Renal cortex interstitium (tissue), 11 donors: ENCODE data around the gene SH2D6. TPM values are rescaled to one million over a fixed set of nuclear protein-coding genes. Genes with fewer than 3 reads are reported as not detected.

Experiments used
- DNase-seq, 11 donors: peaks; one replicate each; pipeline ENCODE4 v3.0.0-alpha.2; 2013; ENCODE audit warnings: low read depth in 9 of 11, low spot score in 4 of 11; ENCODE audit errors: extremely low read depth in 1 of 11
- polyA plus RNA-seq, 3 donors: library from polyadenylated mRNA; unstranded; fragments of 120-200 nt; gene quantifications; one replicate each; pipeline ENCODE4 v1.2.1, GENCODE V29; 2013; ENCODE audit not compliant: insufficient read length in 3 of 3

SH2D6 gene
- polyA plus RNA-seq, 3 donors: 0.29 to 1.2 (median 1.1) TPM

DNA sequence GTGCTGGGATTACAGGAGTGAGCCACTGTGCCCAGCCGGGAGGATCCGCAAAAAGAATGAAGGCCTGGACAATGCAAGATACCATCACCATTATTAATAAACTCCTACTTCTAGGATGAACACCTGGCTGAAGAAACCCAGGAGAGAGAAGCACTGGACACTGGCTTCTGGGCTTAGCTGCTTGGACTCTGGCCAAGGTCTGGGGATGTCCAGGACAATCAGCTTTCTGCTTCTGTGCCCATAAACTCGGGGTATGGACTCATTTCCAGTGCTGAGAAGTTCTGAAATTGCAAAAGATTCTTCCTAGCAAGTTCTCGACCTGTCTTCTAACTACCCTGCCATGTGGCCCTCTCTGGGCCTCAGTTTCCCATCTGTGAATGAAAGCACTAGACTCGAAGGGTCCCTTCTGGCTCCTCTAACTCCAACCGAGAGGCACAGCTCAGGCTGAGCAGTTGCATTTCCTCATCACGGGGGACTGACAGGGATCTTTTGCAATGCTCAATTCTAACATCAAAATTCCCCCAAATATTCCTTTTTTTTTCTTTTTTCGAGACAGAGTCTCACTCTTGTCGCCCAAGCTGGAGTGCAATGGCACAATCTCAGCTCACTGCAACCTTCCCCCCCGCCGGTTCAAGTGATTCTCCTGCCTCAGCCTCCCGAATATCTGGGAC is 2.4 kb upstream of the SH2D6 start:
- no peak for DNase-seq

DNA sequence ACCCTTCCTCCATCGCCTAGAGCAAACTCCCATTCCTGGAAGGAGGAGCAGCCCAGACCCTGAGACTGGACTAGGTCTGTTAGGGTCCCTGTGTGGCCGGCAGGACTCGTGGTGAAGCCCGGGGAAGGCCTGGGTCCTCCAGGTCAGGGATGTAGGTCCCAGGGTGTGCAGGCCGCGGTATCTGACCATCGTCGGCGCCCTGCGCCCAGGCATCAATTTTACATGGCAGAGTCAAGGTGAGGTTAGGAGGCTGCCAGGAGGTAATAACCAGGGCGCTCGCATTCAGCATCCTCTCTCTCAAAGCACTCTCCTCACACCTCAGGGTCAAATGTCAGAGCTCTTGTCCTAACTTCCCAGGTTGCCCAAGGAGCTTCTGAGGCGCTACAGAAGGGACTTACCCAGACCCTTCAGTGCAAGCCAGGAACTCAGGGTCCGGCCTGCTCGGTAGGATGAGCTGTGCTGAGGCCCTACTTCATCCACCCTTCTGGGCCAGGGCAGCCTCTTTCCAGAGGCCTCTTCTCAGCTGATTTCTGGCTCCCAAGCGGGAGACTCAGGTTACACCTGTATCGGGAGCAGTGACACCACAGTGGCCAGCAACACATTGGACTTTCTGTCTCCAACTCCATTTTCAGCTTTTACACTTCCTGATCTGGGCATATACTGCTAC is 628 bp downstream of the SH2D6 start:
- no peak for DNase-seq

DNA sequence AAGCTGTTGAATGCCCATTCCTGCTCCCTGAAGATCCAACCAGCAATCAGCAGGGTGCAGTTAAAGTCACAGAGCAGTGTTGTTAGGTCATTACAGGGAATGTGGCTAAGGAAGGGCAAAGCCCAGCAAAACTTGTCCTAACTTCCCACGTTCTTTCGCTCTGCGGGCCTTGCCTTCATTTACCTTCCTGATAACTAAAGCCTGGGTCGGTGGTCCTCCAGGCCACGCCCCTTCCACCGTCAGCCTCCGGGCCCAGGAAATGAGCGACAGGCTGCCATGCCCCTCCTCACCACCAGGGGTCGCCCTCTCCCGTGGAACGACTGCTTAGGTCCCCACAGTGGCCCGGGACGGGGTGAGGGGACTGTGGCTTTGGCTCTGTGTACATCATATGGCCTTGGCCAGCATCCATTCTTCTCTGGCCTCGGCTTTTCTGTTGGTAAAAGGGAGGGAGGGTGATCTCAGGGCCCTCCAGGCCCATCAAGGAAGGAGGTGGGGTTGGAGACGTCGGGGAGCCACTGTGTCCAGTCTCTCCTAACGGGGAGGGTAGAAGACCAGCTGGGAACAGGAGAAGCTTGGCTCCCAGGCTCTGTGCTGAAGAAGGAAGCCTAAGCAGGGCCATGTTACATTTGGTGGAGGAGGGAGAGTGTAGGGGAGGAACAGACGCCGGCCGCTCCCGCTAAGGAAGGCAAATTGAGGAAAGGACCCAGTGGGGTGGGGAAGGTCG is 2.2 kb downstream of the SH2D6 start:
- DNase-seq: peak in 4 of 11 donors; percentile 76 to 82 (median 79)

DNA sequence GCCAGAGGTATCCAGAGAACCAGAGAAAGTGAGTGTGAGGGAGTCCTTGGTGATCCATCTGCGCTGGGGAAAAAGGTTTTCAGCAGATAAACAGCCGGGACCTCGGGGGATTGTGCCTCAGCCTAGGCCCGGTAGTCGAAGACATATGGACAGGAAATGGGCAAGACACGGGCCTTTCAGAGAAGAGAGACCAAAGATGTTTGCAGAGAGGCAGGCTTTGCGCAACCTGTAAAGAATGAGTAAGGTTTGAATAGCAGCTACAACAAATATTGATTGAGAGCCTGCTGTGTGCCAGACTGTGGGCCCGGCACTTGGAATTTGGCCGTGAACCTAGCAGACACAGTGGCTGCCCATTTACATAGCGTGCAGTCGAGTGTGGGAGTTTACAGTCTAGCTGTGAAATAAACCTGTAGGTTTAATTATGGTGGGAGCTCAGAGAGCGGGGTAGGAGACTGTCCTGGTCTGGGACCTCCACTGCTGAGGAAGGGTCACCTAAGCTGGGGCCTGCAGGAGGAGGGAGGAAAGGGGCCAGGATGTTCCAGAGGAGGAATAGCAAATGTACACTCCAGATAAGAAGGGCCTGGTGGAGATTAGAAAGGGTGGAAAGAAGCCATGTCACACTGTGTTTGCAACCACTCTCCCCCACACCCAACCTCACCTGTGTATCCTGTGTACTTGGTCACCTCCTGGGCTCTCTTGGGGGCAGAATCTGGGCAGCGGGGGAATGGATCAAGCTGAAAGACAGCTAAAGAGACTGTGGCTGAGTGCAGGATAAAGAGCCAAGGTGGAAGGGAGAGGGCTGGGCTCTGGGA is 3.0 kb downstream of the SH2D6 start:
- DNase-seq: no peak

DNA sequence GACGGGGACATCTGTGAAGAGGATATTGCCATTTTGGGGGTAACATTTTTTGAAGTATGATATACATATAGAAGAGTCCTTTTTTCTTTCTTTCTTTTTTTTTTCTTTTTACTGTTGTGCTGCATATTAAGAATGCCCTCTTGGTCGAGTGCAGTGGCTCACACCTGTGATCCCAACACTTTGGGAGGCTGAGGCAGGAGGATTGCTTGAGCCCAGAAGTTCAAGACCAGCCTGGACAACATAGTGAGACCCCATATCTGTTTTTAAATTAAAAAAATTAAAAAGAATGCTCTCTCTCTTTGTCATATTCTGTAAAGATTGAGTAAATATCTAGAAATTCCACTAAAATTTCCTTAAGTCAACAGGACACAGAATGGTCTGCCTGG is 3.6 kb downstream of the SH2D6 start:
- no peak for DNase-seq

DNA sequence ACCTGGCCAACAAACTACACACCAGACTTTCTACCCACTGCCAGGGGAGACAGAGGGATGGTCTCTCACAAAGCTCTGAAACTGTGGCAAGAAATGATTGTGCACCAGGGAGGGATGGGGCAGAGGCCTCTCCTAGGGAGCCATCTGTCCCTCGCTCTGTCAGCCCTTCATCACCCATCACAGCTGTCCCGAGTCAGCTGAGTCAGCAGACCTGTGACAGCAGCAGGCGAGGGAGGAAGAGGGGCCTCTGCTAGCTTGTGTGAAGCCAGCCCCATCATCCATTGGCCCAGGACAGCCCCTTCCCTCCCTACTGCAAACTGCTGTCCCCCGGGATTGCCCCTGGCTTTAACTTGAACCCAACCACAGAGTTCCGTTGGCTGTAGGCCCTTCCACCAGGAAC is 5.0 kb downstream of the SH2D6 start:
- DNase-seq: no peak

DNA sequence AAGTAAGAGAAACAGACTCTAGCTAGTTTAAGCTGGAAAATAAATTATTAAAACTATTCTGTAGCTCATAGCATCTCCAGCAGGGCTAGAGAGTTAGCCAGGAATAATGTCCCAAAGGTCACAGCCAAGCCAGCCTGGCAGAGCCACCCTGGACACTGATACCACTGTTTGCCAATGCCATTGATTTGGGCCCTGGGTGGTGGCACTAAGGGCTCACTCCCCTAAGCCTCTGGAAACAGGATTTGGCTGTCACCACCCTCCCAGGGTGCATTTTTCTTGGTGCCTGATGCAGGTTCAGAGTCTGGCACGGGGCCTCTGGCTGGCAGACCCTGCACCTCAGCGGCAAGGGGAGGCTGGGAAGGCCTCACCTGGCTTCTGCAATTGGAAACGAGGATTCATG is 7.1 kb downstream of the SH2D6 start:
- no peak for DNase-seq

DNA sequence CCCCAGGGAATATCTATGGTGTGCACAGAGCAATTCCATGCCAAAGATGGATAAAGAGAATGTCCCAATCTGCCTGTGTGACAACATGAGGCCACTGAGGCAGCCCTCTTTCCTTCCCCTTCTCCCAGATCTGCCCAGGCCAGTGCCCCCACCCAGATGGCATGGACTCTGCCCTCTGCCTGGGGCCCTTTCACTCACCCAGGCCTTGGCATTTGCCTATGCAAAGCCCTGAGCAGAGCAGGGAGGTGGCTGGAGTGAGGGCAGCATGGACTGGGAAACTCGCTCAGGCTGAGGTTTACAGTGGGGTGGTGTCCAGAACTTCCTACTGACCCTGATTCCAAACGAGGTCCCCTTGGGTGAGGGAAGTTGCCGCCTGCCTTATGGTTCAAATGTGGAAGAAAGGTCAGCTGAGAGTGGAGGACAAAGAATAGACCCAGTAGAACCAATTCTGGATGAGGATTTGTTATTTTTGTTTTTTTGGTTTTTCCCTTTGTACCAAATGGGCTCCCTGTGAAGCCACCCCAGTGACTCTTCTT is 8.9 kb downstream of the SH2D6 start:
- DNase-seq: no peak

DNA sequence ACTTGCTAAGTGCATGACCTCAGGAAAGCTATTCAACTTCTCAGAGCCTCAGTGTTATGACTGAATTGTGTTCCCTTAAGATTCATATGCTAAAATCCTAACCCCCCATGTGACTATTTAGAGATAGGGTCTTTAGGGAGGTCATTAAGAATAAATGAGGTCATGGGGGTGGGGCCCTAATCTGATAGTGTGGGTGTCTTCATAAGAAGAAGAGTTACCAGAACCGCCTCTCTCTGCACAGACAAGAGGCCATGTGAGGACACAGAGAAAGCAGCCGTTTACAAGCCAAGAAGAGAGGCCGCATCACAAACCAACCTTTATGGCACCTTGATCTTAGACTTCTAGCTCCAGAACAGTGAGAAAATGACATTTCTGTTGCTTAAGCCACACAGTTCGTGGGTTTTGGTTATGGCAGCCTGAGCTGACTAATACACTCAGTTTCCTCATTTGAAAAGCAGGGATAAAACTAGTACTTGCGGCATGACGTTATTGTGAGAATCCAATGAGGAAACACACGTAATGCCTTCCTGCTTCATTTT is 9.9 kb downstream of the SH2D6 start:
- DNase-seq: no peak

DNA sequence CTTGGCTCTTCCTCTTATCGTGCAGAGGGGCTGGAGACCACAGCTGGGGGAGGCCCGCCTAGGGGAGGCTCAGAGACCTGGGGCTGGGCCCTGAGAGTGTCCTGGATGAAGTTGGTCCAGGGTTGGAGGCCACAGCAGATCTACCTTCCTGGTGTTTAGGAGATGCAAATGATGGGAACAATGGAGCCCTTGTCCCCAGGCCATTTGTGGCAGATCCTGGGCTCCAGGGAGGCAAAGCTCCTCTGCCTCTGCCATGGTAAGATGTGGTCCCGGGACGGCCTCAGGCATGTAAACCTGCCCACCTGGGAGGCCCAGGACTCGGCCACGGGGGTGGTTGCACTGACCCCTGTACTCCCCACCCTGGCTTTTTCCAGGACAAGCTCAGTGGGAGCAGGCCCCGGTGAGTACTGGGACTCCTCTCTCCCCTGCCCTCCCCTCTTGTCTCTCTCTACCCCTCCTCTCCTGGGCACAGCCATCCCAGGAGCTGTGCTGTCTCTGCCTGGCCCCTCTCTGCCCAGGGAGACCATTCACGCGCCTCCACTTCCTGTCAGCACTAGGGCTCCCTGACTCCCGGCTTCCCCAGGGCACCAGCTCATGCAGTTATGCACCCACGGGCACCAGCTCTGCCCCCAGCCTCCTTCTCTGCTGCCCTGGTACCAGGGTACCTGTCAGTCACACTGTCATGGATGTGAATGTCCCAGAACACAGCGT is 10.9 kb downstream of the SH2D6 start:
- DNase-seq: no peak

DNA sequence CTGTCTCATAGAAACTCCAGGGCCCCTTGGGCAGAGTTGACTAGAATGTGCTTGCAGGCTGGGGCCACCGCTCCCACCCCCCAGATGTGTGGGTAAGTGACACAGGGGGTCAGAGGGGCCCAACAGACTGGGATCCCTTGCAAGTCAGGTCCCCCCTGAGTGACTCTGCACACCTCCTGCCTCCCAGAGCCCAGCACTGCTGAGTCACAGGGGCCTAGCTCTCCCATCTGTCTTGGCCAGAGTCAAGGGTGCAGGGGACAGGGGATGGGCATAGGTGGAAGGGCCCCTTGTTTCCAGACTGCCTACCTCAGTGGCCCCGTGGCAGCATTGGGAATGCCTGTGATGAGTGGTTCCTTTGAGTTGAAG is 11.4 kb downstream of the SH2D6 start:
- no peak for DNase-seq

DNA sequence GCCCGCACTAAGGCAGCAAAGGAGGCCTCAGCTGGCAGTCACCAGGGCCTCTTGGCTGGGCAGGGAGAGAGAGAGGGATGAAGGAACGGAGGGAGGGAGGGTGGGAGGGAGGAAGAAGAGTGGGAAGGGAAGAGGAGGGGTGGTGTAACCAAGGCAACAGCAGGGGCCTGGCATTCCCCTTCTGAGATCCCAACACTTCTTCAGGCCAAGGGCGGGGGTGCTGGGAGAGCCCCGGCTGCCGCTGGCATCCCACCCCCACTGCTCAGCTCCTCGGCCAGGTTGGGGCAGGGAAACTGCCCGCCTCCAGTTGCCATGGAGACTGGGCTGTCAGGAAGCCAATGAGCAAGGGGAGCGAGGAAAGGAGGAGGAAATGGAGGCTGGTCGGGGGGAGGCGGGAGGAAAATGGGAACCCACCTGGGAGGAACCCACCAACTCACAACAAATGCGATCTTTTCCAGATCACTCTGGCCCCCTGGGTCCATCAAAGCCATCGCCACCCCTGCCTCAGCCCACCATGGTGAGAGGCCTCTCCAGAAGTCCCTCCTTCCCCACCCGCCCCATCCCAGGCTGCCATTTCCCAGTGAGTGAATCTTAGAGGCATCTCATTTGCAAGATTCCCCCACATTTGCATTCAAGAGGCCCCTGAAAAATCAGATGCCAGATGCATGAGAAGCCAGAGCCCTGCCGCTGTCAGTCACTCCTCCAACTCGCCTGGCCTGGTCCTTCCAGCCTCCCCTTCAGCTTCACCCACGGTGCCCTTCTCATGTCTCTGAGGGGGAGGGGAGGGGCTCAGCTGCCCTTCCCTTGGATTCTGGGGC is 12.4 kb downstream of the SH2D6 start:
- DNase-seq: peak in 1 of 11 donors; percentile 58

DNA sequence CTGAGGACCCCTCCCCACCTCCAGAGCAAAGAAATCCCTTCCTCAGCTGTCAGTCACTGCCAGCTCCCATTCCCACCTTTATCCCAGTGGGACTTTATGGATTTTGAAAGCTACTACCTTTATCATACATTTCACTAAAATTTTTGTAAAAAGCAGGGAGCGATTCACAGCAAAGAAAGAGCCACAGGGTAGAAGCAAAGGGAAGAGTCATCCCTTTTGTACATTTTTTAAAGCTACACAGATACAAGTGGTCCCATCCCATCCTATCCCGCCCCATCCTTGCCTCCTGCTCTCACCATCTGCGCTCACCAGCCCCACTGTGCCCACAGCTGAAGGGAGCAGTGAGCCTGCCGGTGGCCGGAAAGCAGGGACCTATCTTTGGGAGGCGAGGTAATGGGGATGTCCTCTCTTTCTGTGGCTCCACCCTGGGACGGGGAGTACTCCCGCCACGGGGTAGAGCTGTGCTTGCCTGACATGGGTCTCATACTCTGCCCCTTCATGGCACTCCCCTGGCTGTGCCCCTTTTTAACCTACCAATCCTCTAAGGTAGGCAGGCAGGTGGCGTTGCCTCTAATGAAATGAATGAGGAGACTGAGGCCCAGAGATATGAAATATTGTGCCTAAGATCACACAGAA is 13.2 kb downstream of the SH2D6 start:
- no peak for DNase-seq

DNA sequence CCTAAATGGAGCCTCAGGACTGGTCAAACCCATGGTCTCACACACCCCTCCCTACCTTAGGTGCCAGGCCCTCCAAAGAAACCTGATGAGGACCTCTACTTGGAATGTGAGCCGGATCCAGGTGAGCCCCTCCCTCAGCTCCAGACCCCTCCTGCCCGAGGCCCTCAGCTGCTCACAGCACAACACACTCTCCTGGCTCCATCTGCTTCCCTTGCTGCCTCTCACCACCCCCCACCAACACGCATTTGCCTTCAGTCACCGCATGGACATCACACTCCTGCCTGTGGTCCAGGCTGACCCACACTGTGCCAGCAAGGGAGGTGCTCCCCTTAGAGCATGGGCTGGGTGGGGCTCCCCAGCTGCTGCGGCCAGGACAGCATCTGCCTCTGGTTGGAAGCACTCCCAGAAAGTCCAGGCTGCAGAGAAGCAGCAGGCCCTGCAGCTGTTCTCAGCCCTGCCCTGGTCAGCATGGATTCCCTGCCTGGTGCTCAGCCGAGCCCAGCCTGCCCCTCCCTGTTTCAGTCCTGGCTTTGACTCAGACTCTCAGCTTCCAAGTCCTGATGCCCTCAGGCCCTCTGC is 15.1 kb downstream of the SH2D6 start:
- peak in 2 of 11 donors; percentile 37 to 46 for DNase-seq

DNA sequence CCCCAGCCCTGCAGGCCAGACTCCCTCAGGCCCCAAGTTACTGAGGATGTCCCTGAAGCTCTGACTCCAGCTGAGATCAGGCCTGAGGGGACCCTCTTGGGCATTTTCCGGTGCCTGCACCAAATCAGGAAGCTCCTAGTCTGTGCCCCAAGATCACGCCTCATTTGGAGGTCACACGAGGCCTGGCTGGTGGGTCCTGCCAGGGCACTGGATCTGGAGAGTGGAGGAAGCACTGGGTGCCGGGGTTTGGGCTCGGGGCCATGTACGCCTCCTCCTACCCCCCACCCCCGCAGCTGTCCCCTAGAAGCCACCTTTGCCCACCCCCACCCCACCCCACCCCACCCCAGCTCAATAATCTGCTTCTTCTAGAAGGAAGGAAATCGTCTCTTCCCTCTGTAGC is 16.2 kb downstream of the SH2D6 start:
- DNase-seq: no peak

DNA sequence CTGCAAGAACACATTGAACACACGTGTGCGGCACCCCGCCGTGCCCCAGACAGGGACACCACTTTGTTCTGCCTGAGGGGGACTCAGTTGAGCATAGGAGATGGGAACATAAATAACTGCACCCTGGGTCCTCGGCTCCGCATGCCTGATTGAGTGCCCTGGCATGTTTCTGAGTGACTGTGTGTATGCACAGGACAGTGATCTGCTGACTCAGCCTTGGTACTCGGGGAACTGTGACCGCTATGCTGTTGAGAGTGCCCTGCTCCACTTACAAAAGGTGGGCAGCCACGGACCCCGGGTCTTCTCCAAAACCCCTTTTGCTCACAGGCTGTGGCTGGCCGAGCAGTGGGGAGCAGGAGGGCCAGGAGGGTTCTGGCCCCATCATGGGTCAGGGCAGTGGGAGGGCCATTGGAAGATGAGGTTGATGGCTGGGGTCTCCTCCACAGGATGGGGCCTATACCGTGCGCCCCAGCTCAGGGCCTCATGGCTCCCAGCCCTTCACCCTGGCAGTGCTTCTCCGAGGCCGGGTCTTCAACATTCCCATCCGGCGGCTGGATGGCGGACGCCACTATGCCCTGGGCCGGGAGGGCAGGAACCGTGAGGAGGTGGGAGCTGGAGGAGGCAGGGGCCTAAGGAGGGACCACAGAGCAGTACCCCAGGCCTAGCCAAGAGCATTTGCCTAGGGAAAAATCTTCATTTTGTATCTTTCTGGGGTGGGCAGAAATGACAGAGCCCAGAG is 16.9 kb downstream of the SH2D6 start:
- DNase-seq: peak in 3 of 11 donors; percentile 43 to 73 (median 67)
